Measurements from ENCODE around the gene RBM4B. TPM values are rescaled to one million over a fixed set of nuclear protein-coding genes. Genes with fewer than 3 reads are reported as not detected.

RBM4B gene
- total RNA-seq, 1 experiment from 2014 or later, result 33.6 TPM

- peaks cover 14% of the 10 kb centered on the region for H3K27me3 ChIP-seq (ENCODE audit: control insufficient read depth, insufficient read depth, low read length)
- H3K36me3 ChIP-seq (ENCODE audit: control insufficient read depth, insufficient read depth, low read length), result no peaks in the 10 kb centered on the region
- no peak overlapping the region for H3K4me3 ChIP-seq (ENCODE audit: low read depth in 2 of 2, low read length in 2 of 2)
- no TSS peak for BruUV-seq (replicated peaks)
- in situ Hi-C loops (cut with HindIII; ENCODE audit: low pct_unique_long_range_greater_than_20kb, low sequenced_read_pairs) (no loop called here), intact Hi-C loops (cut with micrococcal nuclease; ENCODE audit: unreplicated experiment) (no loop called here)
- POLR2A ChIA-PET, result interaction anchor here (0.6 to 0.7 kb wide), 2 partner anchors 158 to 358 kb away, joined by 3 to 10 read pairs; no protein-coding TSS in a partner anchor
- no peaks in the 10 kb centered on the region for H3K9me3 ChIP-seq (ENCODE audit: control insufficient read depth, insufficient read depth, low read depth, low read length)
- ATAC-seq (no peak), DNase-seq (ENCODE audit: low read depth, low spot score) (no peak)
- no peak for TF ChIP-seq POLR2AphosphoS5 (IDR thresholded peaks at IDR 0.05; ENCODE audit: low read depth, low read length)
- TF ChIP-seq SIN3A (IDR thresholded peaks at IDR 0.05; ENCODE audit: borderline replicate concordance, insufficient read depth, low read depth, low read length), result no peak
- TF ChIP-seq, protein P1, sequence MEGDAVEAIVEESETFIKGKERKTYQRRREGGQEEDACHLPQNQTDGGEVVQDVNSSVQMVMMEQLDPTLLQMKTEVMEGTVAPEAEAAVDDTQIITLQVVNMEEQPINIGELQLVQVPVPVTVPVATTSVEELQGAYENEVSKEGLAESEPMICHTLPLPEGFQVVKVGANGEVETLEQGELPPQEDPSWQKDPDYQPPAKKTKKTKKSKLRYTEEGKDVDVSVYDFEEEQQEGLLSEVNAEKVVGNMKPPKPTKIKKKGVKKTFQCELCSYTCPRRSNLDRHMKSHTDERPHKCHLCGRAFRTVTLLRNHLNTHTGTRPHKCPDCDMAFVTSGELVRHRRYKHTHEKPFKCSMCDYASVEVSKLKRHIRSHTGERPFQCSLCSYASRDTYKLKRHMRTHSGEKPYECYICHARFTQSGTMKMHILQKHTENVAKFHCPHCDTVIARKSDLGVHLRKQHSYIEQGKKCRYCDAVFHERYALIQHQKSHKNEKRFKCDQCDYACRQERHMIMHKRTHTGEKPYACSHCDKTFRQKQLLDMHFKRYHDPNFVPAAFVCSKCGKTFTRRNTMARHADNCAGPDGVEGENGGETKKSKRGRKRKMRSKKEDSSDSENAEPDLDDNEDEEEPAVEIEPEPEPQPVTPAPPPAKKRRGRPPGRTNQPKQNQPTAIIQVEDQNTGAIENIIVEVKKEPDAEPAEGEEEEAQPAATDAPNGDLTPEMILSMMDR (IDR thresholded peaks at IDR 0.05), result no peak
- no peak for TF ChIP-seq TCF7L2 (IDR thresholded peaks at IDR 0.05; ENCODE audit: low read depth, low read length)
- TF ChIP-seq REST (IDR thresholded peaks at IDR 0.05; ENCODE audit: insufficient read depth in 1 of 2, low read depth in 2 of 2, low read length in 1 of 2), result no peak
- peaks cover 6% of the 10 kb centered on the region; the same call in 1 of the 2 replicates for H3K4me1 ChIP-seq (ENCODE audit: control insufficient read depth, insufficient read depth, low read length)
- CTCF ChIA-PET, result interaction anchor here (0.6 kb wide), 1 partner anchor 206 kb away, joined by 9 read pairs; no protein-coding TSS in a partner anchor
- H3K27ac ChIP-seq (ENCODE audit: low read length), result no peak overlapping the region
Observed at GRCh38 chr11:66722745-66723651, 45.3 kb upstream of the RBM4B start.

DNA sequence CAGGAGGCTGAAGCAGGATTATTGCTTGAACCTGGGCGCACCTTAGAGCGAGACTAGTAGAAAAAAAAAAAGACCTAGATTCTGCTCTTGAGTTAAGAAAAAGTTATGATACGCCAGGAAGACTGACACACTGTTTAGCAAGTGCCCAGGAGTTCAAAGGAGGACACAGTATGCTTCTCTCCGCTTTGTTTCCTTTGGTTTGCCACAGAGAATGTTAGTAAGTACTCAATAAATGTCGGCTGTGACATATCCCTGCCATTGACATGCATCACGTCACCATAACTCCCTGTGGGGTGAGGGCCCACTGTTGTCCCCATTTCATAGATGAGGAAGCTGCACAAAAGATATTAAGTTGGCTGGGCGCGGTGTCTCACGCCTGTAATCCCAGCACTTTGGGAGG, 44.3 kb upstream of the RBM4B start:
- Histone ChIP-seq H3K36me3 (ENCODE audit: control insufficient read depth, insufficient read depth, low read length) (no peaks in the 10 kb centered on the region), H3K27ac (ENCODE audit: low read length) (no peak overlapping the region), H3K9me3 (ENCODE audit: control insufficient read depth, insufficient read depth, low read depth, low read length) (no peaks in the 10 kb centered on the region), H3K27me3 (ENCODE audit: control insufficient read depth, insufficient read depth, low read length) (peaks cover 11% of the 10 kb centered on the region), H3K4me1 (ENCODE audit: control insufficient read depth, insufficient read depth, low read length) (peaks cover 1% of the 10 kb centered on the region; the same call in 1 of the 2 replicates), H3K4me3 (ENCODE audit: low read depth in 2 of 2, low read length in 2 of 2) (no peak overlapping the region)
- intact Hi-C loops (cut with micrococcal nuclease; ENCODE audit: unreplicated experiment), result no loop called here
- DNase-seq (ENCODE audit: low read depth, low spot score) (no peak), ATAC-seq (no peak)
- ChIA-PET POLR2A (interaction anchor here (0.6 kb wide), 2 partner anchors 22 to 359 kb away, joined by 3 to 21 read pairs; no protein-coding TSS in a partner anchor), CTCF (no interaction called here)
- BruUV-seq (replicated peaks), result no TSS peak
- in situ Hi-C loops (cut with HindIII; ENCODE audit: low pct_unique_long_range_greater_than_20kb, low sequenced_read_pairs), result no loop called here
- no peak for TF ChIP-seq POLR2AphosphoS5 (IDR thresholded peaks at IDR 0.05; ENCODE audit: low read depth, low read length)
- no peak for TF ChIP-seq SIN3A (IDR thresholded peaks at IDR 0.05; ENCODE audit: borderline replicate concordance, insufficient read depth, low read depth, low read length)
- TF ChIP-seq REST (IDR thresholded peaks at IDR 0.05; ENCODE audit: insufficient read depth in 1 of 2, low read depth in 2 of 2, low read length in 1 of 2), result no peak
- TF ChIP-seq, protein P1 (IDR thresholded peaks at IDR 0.05), result no peak
- no peak for TF ChIP-seq TCF7L2 (IDR thresholded peaks at IDR 0.05; ENCODE audit: low read depth, low read length)
